ENCODE data around the gene ZNF326.

ZNF326 gene

GRCh38 chr1:89994805-89995597 lies at the start of gene ZNF326:
TSS of gene ZNF326 (plus strand) at chr1:89995110. CDS start at chr1:89995258, 148 bp downstream.
- peak within 1 kb of the TSS; percentile 55 for H3K27ac ChIP-seq (ENCODE audit: low read depth, low read length)
- no peak for TF ChIP-seq EZH2phosphoT487 (IDR thresholded peaks at IDR 0.05; ENCODE audit: borderline replicate concordance, low read length)
- peak; percentile 12 for TF ChIP-seq CTCF (IDR thresholded peaks at IDR 0.05; ENCODE audit: low read depth, low read length, poor library complexity, severe bottlenecking)
- peak within 1 kb of the TSS; percentile 76 for H3K4me2 ChIP-seq (ENCODE audit: low read length)
- peaks cover 51% of the 10 kb centered on the region for H3K79me2 ChIP-seq (ENCODE audit: control insufficient read depth, low read length)
- H3K9me3 ChIP-seq (ENCODE audit: control insufficient read depth, insufficient read depth, low read length), result no peaks in the 10 kb centered on the region
- H3K27me3 ChIP-seq (ENCODE audit: control insufficient read depth, low read length), result no peaks in the 10 kb centered on the region; the same call in 1 of the 2 replicates
- H3F3A ChIP-seq (ENCODE audit: control insufficient read depth, insufficient read depth), result no peaks in the 10 kb centered on the region
- peaks cover 36% of the 10 kb centered on the region for H3K4me1 ChIP-seq (ENCODE audit: control insufficient read depth, low read length)
- H3K9me2 ChIP-seq (replicated peaks; ENCODE audit: control insufficient read depth, low read length), result no peaks in the 10 kb centered on the region
- peaks cover 34% of the 10 kb centered on the region for H3K36me3 ChIP-seq (ENCODE audit: control insufficient read depth, low read length)
- peak within 1 kb of the TSS; percentile 79 for H3K4me3 ChIP-seq (ENCODE audit: low read length)
- peaks cover 6% of the 10 kb centered on the region for H4K20me1 ChIP-seq (ENCODE audit: control insufficient read depth, insufficient read depth, low read depth, low read length)

- no peak overlapping the region for H3K4me3 ChIP-seq (ENCODE audit: low read length)
- peaks cover 21% of the 10 kb centered on the region for H3K4me1 ChIP-seq (ENCODE audit: control insufficient read depth, low read length)
- H3K9me3 ChIP-seq (ENCODE audit: control insufficient read depth, insufficient read depth, low read length), result no peaks in the 10 kb centered on the region
- no peaks in the 10 kb centered on the region for H3K36me3 ChIP-seq (ENCODE audit: control insufficient read depth, low read length)
- TF ChIP-seq CTCF (IDR thresholded peaks at IDR 0.05; ENCODE audit: low read depth, low read length, poor library complexity, severe bottlenecking) (no peak), EZH2phosphoT487 (IDR thresholded peaks at IDR 0.05; ENCODE audit: borderline replicate concordance, low read length) (no peak)
- no peaks in the 10 kb centered on the region for H3K79me2 ChIP-seq (ENCODE audit: control insufficient read depth, low read length)
- no peaks in the 10 kb centered on the region for H3F3A ChIP-seq (ENCODE audit: control insufficient read depth, insufficient read depth)
- no peak overlapping the region for H3K27ac ChIP-seq (ENCODE audit: low read depth, low read length)
- peak overlapping the region; percentile 3; the same call in 1 of the 2 replicates for H3K4me2 ChIP-seq (ENCODE audit: low read length)
- no peaks in the 10 kb centered on the region for H3K9me2 ChIP-seq (replicated peaks; ENCODE audit: control insufficient read depth, low read length)
- H3K27me3 ChIP-seq (ENCODE audit: control insufficient read depth, low read length), result no peaks in the 10 kb centered on the region
- H4K20me1 ChIP-seq (ENCODE audit: control insufficient read depth, insufficient read depth, low read depth, low read length), result no peaks in the 10 kb centered on the region
Measured at GRCh38 chr1:89945852-89946476, 48.9 kb upstream of the ZNF326 start.

- H3K79me2 ChIP-seq (ENCODE audit: control insufficient read depth, low read length), result no peaks in the 10 kb centered on the region
- no peaks in the 10 kb centered on the region for H3K9me3 ChIP-seq (ENCODE audit: control insufficient read depth, insufficient read depth, low read length)
- peaks cover 18% of the 10 kb centered on the region for H3K4me1 ChIP-seq (ENCODE audit: control insufficient read depth, low read length)
- no peaks in the 10 kb centered on the region for H3K36me3 ChIP-seq (ENCODE audit: control insufficient read depth, low read length)
- no peaks in the 10 kb centered on the region for H3K27me3 ChIP-seq (ENCODE audit: control insufficient read depth, low read length)
- no peaks in the 10 kb centered on the region for H3F3A ChIP-seq (ENCODE audit: control insufficient read depth, insufficient read depth)
- H3K4me2 ChIP-seq (ENCODE audit: low read length), result no peak overlapping the region
- H3K4me3 ChIP-seq (ENCODE audit: low read length), result no peak overlapping the region
- TF ChIP-seq EZH2phosphoT487 (IDR thresholded peaks at IDR 0.05; ENCODE audit: borderline replicate concordance, low read length) (no peak), CTCF (IDR thresholded peaks at IDR 0.05; ENCODE audit: low read depth, low read length, poor library complexity, severe bottlenecking) (no peak)
- no peaks in the 10 kb centered on the region for H3K9me2 ChIP-seq (replicated peaks; ENCODE audit: control insufficient read depth, low read length)
- H4K20me1 ChIP-seq (ENCODE audit: control insufficient read depth, insufficient read depth, low read depth, low read length), result no peaks in the 10 kb centered on the region
- no peak overlapping the region for H3K27ac ChIP-seq (ENCODE audit: low read depth, low read length)
Measured at GRCh38 chr1:89946532-89946931, 48.4 kb upstream of the ZNF326 start.

Measured in DOHH2 (cell line).